Fibroblast of skin of right quadriceps (primary cell): ENCODE data around the gene DIAPH1.

Experiments
- DNase-seq: peaks from one replicate; pipeline ENCODE4 v3.0.0-alpha.2; 2013

DIAPH1 gene

GRCh38 chr5:141559461-141559860, 59.3 kb downstream of the DIAPH1 start:
- peak; percentile 47 for DNase-seq

GRCh38 chr5:141558150-141558549, 60.6 kb downstream of the DIAPH1 start:
- peak; percentile 6 for DNase-seq

- peak; percentile 99 for DNase-seq
These were observed 61.1 kb downstream of the DIAPH1 start for GRCh38 chr5:141557681-141558136.

- DNase-seq: no peak
These were observed 70.9 kb downstream of the DIAPH1 start for GRCh38 chr5:141547921-141548320.

GRCh38 chr5:141547488-141547887, 71.3 kb downstream of the DIAPH1 start:
- peak; percentile 19 for DNase-seq

GRCh38 chr5:141543053-141543452, 75.7 kb downstream of the DIAPH1 start:
- DNase-seq: no peak

- DNase-seq: no peak
These were observed 84.1 kb downstream of the DIAPH1 start for GRCh38 chr5:141534492-141535213.

GRCh38 chr5:141533897-141534296, 84.9 kb downstream of the DIAPH1 start:
- no peak for DNase-seq

- no peak for DNase-seq
These were observed 86.1 kb downstream of the DIAPH1 start for GRCh38 chr5:141532726-141533125.

GRCh38 chr5:141529873-141530272, 88.9 kb downstream of the DIAPH1 start:
- DNase-seq: no peak

GRCh38 chr5:141529002-141529401, 89.8 kb downstream of the DIAPH1 start:
- peak; percentile 78 for DNase-seq

- no peak for DNase-seq
These were observed 90.4 kb downstream of the DIAPH1 start for GRCh38 chr5:141528291-141528984.

GRCh38 chr5:141527426-141527825, 91.4 kb downstream of the DIAPH1 start:
- DNase-seq: no peak

GRCh38 chr5:141525653-141526052, 93.1 kb downstream of the DIAPH1 start:
- DNase-seq: no peak

- peak; percentile 98 for DNase-seq
These were observed 93.9 kb downstream of the DIAPH1 start for GRCh38 chr5:141524604-141525597.

- no peak for DNase-seq
These were observed 94.8 kb downstream of the DIAPH1 start for GRCh38 chr5:141523991-141524390.

GRCh38 chr5:141522301-141522700, 96.5 kb downstream of the DIAPH1 start:
- no peak for DNase-seq

GRCh38 chr5:141521244-141521781, 97.5 kb downstream of the DIAPH1 start:
- DNase-seq: peak; percentile 99

GRCh38 chr5:141519605-141520565, 98.9 kb downstream of the DIAPH1 start:
- no peak for DNase-seq

GRCh38 chr5:141518618-141519015, 100.2 kb downstream of the DIAPH1 start:
- no peak for DNase-seq

- peak; percentile 70 for DNase-seq
These were observed 100.8 kb downstream of the DIAPH1 start for GRCh38 chr5:141517880-141518617.
